ENCODE measurements around the gene CREM.
"Not testable (repeated sequence)": the region's sequence is repeated elsewhere in the genome, so short reads cannot be mapped to it uniquely, and the experiment has no call there.

Gene CREM

GRCh38 chr10:35126530-35127288 is at the start of gene CREM:
Gene CREM (plus strand): TSS chr10:35126846. CDS start chr10:35137836, 10,990 bp downstream.
- TF ChIP-seq, protein P1, sequence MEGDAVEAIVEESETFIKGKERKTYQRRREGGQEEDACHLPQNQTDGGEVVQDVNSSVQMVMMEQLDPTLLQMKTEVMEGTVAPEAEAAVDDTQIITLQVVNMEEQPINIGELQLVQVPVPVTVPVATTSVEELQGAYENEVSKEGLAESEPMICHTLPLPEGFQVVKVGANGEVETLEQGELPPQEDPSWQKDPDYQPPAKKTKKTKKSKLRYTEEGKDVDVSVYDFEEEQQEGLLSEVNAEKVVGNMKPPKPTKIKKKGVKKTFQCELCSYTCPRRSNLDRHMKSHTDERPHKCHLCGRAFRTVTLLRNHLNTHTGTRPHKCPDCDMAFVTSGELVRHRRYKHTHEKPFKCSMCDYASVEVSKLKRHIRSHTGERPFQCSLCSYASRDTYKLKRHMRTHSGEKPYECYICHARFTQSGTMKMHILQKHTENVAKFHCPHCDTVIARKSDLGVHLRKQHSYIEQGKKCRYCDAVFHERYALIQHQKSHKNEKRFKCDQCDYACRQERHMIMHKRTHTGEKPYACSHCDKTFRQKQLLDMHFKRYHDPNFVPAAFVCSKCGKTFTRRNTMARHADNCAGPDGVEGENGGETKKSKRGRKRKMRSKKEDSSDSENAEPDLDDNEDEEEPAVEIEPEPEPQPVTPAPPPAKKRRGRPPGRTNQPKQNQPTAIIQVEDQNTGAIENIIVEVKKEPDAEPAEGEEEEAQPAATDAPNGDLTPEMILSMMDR (IDR thresholded peaks at IDR 0.05): peak; percentile 94
- Histone ChIP-seq H3K27ac (peak within 1 kb of the TSS; percentile 100), H3K4me3 (peak within 1 kb of the TSS; percentile 98)
- peak; percentile 98 for DNase-seq (ENCODE audit: low spot score)

DNA sequence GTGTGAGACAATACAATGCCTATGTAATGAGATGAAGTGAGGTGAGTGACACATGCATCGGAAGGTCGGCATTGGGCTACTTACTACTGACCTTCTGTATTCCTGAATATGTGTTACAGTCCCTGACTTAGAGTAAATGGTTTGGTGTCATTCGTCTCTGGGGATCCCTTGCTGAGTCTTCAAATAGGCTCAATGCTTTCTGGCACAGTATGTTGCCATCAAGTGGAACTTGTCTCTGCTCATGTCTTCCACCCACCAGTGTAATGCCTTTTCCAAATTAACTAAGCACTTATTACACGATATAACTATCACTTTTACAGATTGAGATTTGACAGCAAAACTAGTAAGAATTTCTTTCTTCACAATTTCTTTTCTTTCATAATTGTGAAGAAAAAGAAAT is 47.4 kb upstream of the CREM start:
- DNase-seq (ENCODE audit: low spot score): no peak
- Histone ChIP-seq H3K27ac (no peak overlapping the region), H3K4me3 (no peak overlapping the region)
- TF ChIP-seq, protein P1 (IDR thresholded peaks at IDR 0.05): no peak

- TF ChIP-seq, protein P1 (IDR thresholded peaks at IDR 0.05): no peak
- DNase-seq (ENCODE audit: low spot score): no peak
Observed at GRCh38 chr10:35079763-35080162, 46.9 kb upstream of the CREM start.

DNA sequence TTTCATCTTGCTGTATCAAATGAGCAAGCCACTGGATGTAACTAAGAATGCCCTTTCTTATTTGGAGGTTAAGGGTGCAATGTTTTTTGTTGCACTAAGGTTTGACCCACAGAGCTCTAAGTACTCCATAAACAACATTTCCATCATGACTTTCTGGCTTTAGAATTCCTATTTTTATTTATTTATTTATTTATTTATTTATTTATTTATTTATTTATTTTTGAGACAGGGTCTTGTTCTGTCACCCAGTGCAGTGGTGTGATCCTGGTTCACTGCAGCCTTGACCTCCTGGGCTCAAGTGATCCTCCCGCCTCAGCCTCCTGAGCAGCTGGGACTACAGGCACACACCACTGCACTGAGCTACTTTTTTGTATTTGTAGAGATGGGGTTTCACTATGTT is 46.4 kb upstream of the CREM start:
- not testable (repeated sequence) for DNase-seq (ENCODE audit: low spot score); H3K27ac ChIP-seq; H3K4me3 ChIP-seq

More at GRCh38 chr10:35079763-35080162, 46.9 kb upstream of the CREM start:
- H3K27ac ChIP-seq: no peak overlapping the region
- H3K4me3 ChIP-seq: no peak overlapping the region

GRCh38 chr10:35083242-35083641 is 43.4 kb upstream of the CREM start:
- DNase-seq (ENCODE audit: low spot score): no peak
- Histone ChIP-seq H3K27ac (no peak overlapping the region), H3K4me3 (no peak overlapping the region)
- TF ChIP-seq, protein P1 (IDR thresholded peaks at IDR 0.05): no peak

DNA sequence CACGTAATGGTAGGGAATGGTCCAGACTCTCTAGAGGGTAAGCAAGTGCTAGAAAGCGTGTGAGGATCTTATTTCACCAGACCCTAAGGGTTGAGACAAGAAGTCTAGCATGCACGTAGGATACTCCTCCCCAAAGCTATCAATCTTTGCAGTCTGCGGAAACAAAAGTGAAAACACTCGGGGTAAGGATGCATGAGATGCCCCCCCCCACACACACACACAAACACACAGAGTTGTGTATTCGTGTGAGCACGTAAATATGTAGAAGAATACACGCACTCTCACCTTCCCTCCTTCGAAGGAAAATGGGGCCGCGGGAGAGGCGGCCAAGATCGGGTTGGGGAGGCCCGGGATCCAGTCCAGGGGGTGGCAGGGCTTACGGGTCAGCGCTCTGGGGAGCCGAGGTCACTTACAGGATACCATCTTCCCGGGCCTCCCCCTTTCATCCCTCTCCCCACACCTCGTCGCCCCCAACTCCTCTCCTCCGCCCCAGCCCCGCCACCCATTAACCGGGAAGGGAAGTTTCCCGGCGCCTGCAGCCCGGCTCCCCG is 37.0 kb upstream of the CREM start:
- DNase-seq (ENCODE audit: low spot score): no peak
- TF ChIP-seq, protein P1 (IDR thresholded peaks at IDR 0.05): no peak
- peak overlapping the region; percentile 89 for H3K4me3 ChIP-seq
- H3K27ac ChIP-seq: peak overlapping the region; percentile 77 to 97

DNA sequence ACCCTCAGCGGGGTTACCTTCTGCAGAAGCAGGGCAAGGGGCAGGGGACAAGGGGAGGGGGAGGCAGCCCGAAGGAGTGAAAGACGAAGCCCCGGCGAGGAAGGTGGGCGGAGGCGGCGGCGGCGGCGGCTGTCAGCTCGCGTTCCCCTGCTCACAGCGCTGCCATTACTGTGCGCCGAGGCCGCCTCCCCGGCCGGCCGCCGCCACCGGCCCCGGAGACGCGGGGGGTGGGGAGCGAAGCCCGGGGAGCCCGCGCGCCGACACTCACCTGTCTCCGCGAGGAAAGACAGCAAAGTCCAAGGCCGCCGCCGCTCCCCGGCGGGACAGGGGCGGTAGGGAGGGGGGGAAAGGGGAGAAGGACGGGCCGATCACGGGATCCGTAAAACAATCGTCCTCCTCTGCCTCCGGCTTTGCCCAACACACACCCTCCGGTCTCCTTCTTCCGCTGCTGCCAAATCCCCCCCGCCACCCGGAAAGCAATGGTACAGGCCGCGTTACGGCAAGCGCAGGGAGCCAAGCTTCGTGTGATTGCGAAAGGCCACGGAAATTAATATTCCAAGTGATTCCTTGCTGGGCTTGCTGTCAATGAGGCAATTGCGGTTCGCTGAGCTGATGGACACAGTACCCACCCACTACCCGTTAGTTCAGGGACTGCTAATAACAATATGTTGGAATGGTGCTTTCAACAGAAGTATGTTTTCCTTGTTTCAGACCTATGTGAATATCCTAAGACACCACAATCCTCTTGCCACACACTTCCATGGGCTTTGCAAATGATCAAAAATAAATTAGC is 36.3 kb upstream of the CREM start, which contains the start of gene CUL2:
CUL2 (minus strand) TSS at position 180 of the 793 bp plus-strand sequence. CDS start 19,024 bp downstream, outside the sequence.
- TF ChIP-seq, protein P1 (IDR thresholded peaks at IDR 0.05): no peak
- peak; percentile 93 for DNase-seq (ENCODE audit: low spot score)
- Histone ChIP-seq H3K4me3 (peak within 1 kb of the TSS; percentile 89), H3K27ac (peak within 1 kb of the TSS; percentile 77 to 97)
